GM12878 (cell line): ENCODE measurements around the gene ACVR1B. TPM values are rescaled to one million over a fixed set of nuclear protein-coding genes. Genes with fewer than 3 reads are reported as not detected.

Source experiments
- ATAC-seq: fragments of 200-7000 bp; cut with Tn5 transposase; 3 replicates; pipeline ENCODE4 v1.9.1; 2020; ENCODE audit warnings: mild to moderate bottlenecking, moderate library complexity
- BruUV-seq: library from RNA; stranded (reverse); fragments of 400-500 nt; replicated peaks from 2 replicates; lab custom pipeline; 2021; lab: Mats Ljungman, UMichigan
- CTCF ChIA-PET: fragments of 300-600 bp; sonication (Branson Sonifier 250); formaldehyde crosslinking; extraction: SDS; loops from one replicate; lab custom pipeline; 2021; ENCODE audit warnings: inconsistent platforms; lab: Yijun Ruan, JAX
- POLR2A ChIA-PET: fragments of 350-600 bp; formaldehyde crosslinking; extraction: SDS; loops from one replicate; lab custom pipeline; 2021; ENCODE audit warnings: inconsistent platforms; lab: Charles Lee
- RAD21 ChIA-PET: fragments of 300-600 bp; sonication (Branson Sonifier 250); formaldehyde crosslinking; loops from one replicate; lab custom pipeline; 2023; ENCODE audit warnings: antibody characterized with exemption; ENCODE audit not compliant: unreplicated experiment; lab: Charles Lee
- SMC1A ChIA-PET: fragments of 300-600 bp; sonication (Branson Sonifier 250); formaldehyde crosslinking; loops from one replicate; lab custom pipeline; 2023; ENCODE audit not compliant: unreplicated experiment, uncharacterized antibody; lab: Charles Lee
- DNase-seq: peaks from one replicate; pipeline ENCODE4 v3.0.0-alpha.2; 2011; ENCODE audit warnings: low read depth, low spot score
- FAIRE-seq: peaks from 3 replicates; lab custom pipeline; 2011; peaks lifted over from hg19 to GRCh38; lab: Jason Lieb, UNC
- H2AFZ ChIP-seq: 2 replicates; pipeline ENCODE4 v1.6.0; 2011; ENCODE audit warnings: low read depth, low read length, control low read depth; ENCODE audit not compliant: control insufficient read depth
- H3K27ac ChIP-seq: 2 replicates; pipeline ENCODE4 v1.5.1; 2011; ENCODE audit warnings: control low read depth; ENCODE audit not compliant: control insufficient read depth, insufficient read depth
- H3K27me3 ChIP-seq, 2 experiments: replicated peaks in 1 of 2; 2 replicates each; pipeline versions ENCODE4 v1.6.0 to v1.6.1; 2011; ENCODE audit warnings: low read length in 1 of 2; ENCODE audit not compliant: control insufficient read depth in 2 of 2, insufficient read depth in 2 of 2
- H3K36me3 ChIP-seq, 2 experiments: 2 replicates each; pipeline ENCODE4 v1.5.1; 2011; ENCODE audit warnings: low read length in 1 of 2; ENCODE audit not compliant: control insufficient read depth in 2 of 2, insufficient read depth in 2 of 2
- H3K4me1 ChIP-seq: 2 replicates; pipeline ENCODE4 v1.6.1; 2011; ENCODE audit warnings: mild to moderate bottlenecking, low read length, moderate library complexity, mixed read lengths; ENCODE audit not compliant: control insufficient read depth, insufficient read depth
- H3K4me2 ChIP-seq: 2 replicates; pipeline ENCODE4 v1.6.0; 2011; ENCODE audit warnings: control low read depth; ENCODE audit not compliant: control insufficient read depth, insufficient read depth
- H3K4me3 ChIP-seq: fragments of 200-600 bp; sonication (generic); 2 replicates; pipeline ENCODE4 v1.5.1; 2016
- H3K79me2 ChIP-seq: 2 replicates; pipeline ENCODE4 v1.6.0; 2011; ENCODE audit warnings: low read length; ENCODE audit not compliant: control insufficient read depth, insufficient read depth
- H3K9ac ChIP-seq: 2 replicates; pipeline ENCODE4 v1.8.0; 2011; ENCODE audit warnings: low read length, control low read depth, mixed read lengths; ENCODE audit not compliant: control insufficient read depth, insufficient read depth
- H3K9me3 ChIP-seq: replicated peaks from 3 replicates; pipeline ENCODE4 v1.5.1; 2011; ENCODE audit warnings: mild to moderate bottlenecking, low read length; ENCODE audit not compliant: control insufficient read depth, insufficient read depth
- H4K20me1 ChIP-seq: 2 replicates; pipeline ENCODE4 v1.6.0; 2011; ENCODE audit not compliant: control insufficient read depth, insufficient read depth
- BMI1 ChIP-seq: fragments of 450-650 bp; IDR thresholded peaks from 2 replicates; pipeline ENCODE4 v1.6.1; 2016; ENCODE audit warnings: mild to moderate bottlenecking, moderate library complexity, borderline replicate concordance
- CEBPB ChIP-seq, 2 experiments: fragments of 150-350 bp in 1 of 2; IDR thresholded peaks; 2 replicates each; pipeline ENCODE4 v1.6.1; 2012 to 2014; ENCODE audit warnings: low read depth in 2 of 2, low read length in 2 of 2, borderline replicate concordance in 1 of 2, inconsistent platforms in 1 of 2
- HDAC6 ChIP-seq: fragments of 200-600 bp; sonication (generic); IDR thresholded peaks from one replicate; pipeline ENCODE4 v1.8.0; 2017; ENCODE audit warnings: antibody characterized with exemption; ENCODE audit not compliant: unreplicated experiment
- KAT2A ChIP-seq: conservative IDR thresholded peaks from 2 replicates; pipeline ENCODE4 v1.6.1; 2011; ENCODE audit warnings: low read depth, low read length; ENCODE audit not compliant: control insufficient read depth
- MTA2 ChIP-seq: fragments of 450-650 bp; IDR thresholded peaks from 2 replicates; pipeline ENCODE4 v1.6.1; 2016; ENCODE audit warnings: low read depth, mild to moderate bottlenecking, moderate library complexity
- NFXL1 ChIP-seq: fragments of 450-650 bp; IDR thresholded peaks from 2 replicates; pipeline ENCODE4 v1.6.1; 2017; ENCODE audit warnings: antibody characterized with exemption, mild to moderate bottlenecking, borderline replicate concordance
- RAD51 ChIP-seq: fragments of 450-650 bp; IDR thresholded peaks from 2 replicates; pipeline ENCODE4 v1.6.1; 2016; ENCODE audit warnings: moderate library complexity, mild to moderate bottlenecking, inconsistent platforms
- RELA ChIP-seq: fragments of 450-650 bp; IDR thresholded peaks from 2 replicates; pipeline ENCODE4 v1.8.0; 2014; ENCODE audit warnings: borderline replicate concordance; ENCODE audit not compliant: partially characterized antibody
- SUZ12 ChIP-seq: fragments of 200-600 bp; sonication (generic); IDR thresholded peaks from one replicate; pipeline ENCODE4 v1.6.1; 2018; ENCODE audit warnings: antibody characterized with exemption, mild to moderate bottlenecking; ENCODE audit not compliant: unreplicated experiment
- WGBS: methylation state at CpG from one replicate; pipeline ENCODE4 v1.1.6; 2016; ENCODE audit warnings: low lambda C conversion rate; ENCODE audit not compliant: insufficient replicate concordance, insufficient coverage; ENCODE audit errors: missing lambda C conversion rate; 5-methylcytosine and 5-hydroxymethylcytosine counted together
- in situ Hi-C: fragments of 300-500 bp; cut with MboI; formaldehyde crosslinking; loops from 9 replicates; pipeline ENCODE4 v1.14.3; 2018; ENCODE audit warnings: mixed read lengths
- intact Hi-C: fragments of 100-400 bp; cut with micrococcal nuclease; formaldehyde crosslinking; loops from one replicate; pipeline ENCODE4 v1.14.2; 2022; ENCODE audit not compliant: unreplicated experiment
- polyA plus RNA-seq, 11 experiments: library from polyadenylated mRNA; depleted of rRNA in 4 of 11; unstranded in 6 of 11; stranded (reverse) in 5 of 11; fragments of >200 nt; fragmentation: Nextera tagmentation in 4 of 11; fragmentation: Illumina TruSeq in 1 of 11; extraction: Ambion mirVana in 4 of 11; extraction: Trizol in 1 of 11; gene quantifications; 1 replicate in 1 of 11; 2 replicates in 10 of 11; pipeline versions ENCODE4 v1.2.1 to v1.2.3, GENCODE V29; 2011 to 2016; ENCODE audit warnings: inconsistent platforms in 2 of 11, missing spikeins in 2 of 11, low read depth in 1 of 11
- total RNA-seq, 4 experiments: library from RNA; depleted of rRNA in 3 of 4; stranded (reverse); fragments of >200 nt in 3 of 4; fragmentation: Illumina TruSeq in 1 of 4; extraction: Trizol in 1 of 4; gene quantifications; 2 replicates each; pipeline versions ENCODE4 v1.2.1 to v1.2.3, GENCODE V29; 2013 to 2021
- TF ChIP-seq, protein P1 (sequence below): fragments of 450-650 bp; IDR thresholded peaks from 2 replicates; pipeline ENCODE4 v1.6.1; 2017; ENCODE audit warnings: antibody characterized with exemption, mild to moderate bottlenecking, moderate library complexity
- TF ChIP-seq, protein P2 (sequence below): IDR thresholded peaks from 2 replicates; pipeline ENCODE4 v1.6.1; 2011; ENCODE audit warnings: mild to moderate bottlenecking, low read depth, low read length, moderate library complexity; ENCODE audit not compliant: insufficient replicate concordance
- TF ChIP-seq, protein P3 (sequence below): fragments of 450-650 bp; IDR thresholded peaks from 2 replicates; pipeline ENCODE4 v1.6.1; 2018; ENCODE audit warnings: borderline replicate concordance, mild to moderate bottlenecking; ENCODE audit not compliant: partially characterized antibody

The ACVR1B gene
- total and polyA plus RNA-seq, 10 of the 15 experiments (the other 5 are each of a cell fraction or from before 2014, with no cell fraction given) = 0.02 to 0.69 (median 0.16) TPM; not detected in 2

DNA sequence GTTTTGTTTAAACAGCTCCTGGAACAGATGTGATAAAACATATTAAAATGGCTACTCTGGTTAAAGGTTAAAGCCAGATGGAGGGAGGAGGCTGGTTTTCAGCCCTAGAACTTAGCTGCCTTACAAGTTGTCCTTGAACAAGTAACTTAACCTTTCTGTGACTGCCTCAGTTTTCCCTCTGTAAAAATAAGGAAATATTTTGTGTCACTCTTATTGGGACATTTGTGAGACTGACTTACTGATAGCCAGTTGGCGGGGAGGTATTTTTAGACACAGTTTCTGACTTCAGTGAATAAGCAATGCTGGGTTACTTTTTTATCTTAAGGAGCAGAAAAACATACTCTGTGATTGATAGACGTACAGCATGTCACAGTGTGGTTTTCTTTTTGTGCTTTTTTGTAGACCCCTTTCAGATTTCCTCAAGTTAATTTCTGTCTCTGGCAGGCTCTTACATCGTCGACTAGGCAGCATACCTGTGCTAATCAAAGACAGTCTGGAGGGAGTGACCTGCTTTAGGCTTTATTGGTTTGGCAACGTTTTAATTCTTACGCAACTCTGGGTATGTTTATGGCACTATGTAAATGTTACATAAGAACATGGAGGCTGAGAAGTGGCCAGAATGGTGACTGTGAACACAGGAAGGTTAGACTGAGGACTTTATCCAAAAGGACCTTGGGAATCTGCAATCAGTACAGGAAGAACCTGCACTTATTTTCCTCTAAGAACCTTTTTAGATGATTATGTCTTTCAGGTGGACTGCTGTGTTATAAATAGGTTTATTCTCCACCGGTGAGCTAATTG, 3.3 kb downstream of the ACVR1B start (continued):
- TF ChIP-seq, protein P1, sequence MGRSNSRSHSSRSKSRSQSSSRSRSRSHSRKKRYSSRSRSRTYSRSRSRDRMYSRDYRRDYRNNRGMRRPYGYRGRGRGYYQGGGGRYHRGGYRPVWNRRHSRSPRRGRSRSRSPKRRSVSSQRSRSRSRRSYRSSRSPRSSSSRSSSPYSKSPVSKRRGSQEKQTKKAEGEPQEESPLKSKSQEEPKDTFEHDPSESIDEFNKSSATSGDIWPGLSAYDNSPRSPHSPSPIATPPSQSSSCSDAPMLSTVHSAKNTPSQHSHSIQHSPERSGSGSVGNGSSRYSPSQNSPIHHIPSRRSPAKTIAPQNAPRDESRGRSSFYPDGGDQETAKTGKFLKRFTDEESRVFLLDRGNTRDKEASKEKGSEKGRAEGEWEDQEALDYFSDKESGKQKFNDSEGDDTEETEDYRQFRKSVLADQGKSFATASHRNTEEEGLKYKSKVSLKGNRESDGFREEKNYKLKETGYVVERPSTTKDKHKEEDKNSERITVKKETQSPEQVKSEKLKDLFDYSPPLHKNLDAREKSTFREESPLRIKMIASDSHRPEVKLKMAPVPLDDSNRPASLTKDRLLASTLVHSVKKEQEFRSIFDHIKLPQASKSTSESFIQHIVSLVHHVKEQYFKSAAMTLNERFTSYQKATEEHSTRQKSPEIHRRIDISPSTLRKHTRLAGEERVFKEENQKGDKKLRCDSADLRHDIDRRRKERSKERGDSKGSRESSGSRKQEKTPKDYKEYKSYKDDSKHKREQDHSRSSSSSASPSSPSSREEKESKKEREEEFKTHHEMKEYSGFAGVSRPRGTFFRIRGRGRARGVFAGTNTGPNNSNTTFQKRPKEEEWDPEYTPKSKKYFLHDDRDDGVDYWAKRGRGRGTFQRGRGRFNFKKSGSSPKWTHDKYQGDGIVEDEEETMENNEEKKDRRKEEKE = no peak

DNA sequence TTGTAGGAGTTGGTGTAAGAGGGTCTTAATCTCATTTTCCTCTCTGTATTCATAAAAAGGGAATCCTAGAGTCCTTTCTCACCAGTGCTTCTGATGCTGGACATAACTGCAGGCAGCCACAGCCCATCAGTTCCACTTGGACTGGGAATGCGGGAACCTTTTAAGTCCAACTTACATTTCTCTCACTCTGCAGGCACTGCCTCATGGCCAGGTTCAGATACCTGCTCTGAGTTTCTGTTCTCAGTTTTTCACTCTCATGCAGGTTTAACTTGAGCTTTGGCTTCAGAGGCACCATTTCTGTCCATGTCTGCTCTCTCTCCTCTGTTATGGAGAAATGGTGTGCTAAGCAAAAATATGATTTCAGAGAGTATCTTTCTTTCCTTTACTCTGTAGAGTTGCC, 4.2 kb downstream of the ACVR1B start:
- intact Hi-C loops = no loop called here
- H3K4me3 ChIP-seq = no peak overlapping the region
- H3K4me2 ChIP-seq = no peak overlapping the region
- no peak overlapping the region for H3K9ac ChIP-seq
- no TSS peak for BruUV-seq
- TF ChIP-seq SUZ12 (no peak), KAT2A (no peak), RAD51 (no peak), HDAC6 (no peak), MTA2 (no peak), NFXL1 (no peak), CEBPB (IDR thresholded peaks at IDR 0.05; ENCODE audit: borderline replicate concordance in 1 of 2, low read depth in 2 of 2, low read length in 2 of 2) (no peak), RELA (no peak), BMI1 (no peak)
- TF ChIP-seq, protein P2, sequence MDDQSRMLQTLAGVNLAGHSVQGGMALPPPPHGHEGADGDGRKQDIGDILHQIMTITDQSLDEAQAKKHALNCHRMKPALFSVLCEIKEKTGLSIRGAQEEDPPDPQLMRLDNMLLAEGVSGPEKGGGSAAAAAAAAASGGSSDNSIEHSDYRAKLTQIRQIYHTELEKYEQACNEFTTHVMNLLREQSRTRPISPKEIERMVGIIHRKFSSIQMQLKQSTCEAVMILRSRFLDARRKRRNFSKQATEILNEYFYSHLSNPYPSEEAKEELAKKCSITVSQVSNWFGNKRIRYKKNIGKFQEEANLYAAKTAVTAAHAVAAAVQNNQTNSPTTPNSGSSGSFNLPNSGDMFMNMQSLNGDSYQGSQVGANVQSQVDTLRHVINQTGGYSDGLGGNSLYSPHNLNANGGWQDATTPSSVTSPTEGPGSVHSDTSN = no peak
- TF ChIP-seq, protein P3, sequence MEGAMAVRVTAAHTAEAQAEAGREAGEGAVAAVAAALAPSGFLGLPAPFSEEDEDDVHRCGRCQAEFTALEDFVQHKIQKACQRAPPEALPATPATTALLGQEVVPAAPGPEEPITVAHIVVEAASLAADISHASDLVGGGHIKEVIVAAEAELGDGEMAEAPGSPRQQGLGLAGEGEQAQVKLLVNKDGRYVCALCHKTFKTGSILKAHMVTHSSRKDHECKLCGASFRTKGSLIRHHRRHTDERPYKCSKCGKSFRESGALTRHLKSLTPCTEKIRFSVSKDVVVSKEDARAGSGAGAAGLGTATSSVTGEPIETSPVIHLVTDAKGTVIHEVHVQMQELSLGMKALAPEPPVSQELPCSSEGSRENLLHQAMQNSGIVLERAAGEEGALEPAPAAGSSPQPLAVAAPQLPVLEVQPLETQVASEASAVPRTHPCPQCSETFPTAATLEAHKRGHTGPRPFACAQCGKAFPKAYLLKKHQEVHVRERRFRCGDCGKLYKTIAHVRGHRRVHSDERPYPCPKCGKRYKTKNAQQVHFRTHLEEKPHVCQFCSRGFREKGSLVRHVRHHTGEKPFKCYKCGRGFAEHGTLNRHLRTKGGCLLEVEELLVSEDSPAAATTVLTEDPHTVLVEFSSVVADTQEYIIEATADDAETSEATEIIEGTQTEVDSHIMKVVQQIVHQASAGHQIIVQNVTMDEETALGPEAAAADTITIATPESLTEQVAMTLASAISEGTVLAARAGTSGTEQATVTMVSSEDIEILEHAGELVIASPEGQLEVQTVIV = no peak
- ChIA-PET SMC1A (interaction anchor here (1.1 kb wide), 1 partner anchor 69 kb away, joined by 3 read pairs; no protein-coding TSS in a partner anchor), POLR2A (no interaction called here), RAD21 (no interaction called here), CTCF (interaction anchor here (0.6 to 1.4 kb wide), 4 partner anchors 28 to 167 kb away, joined by 3 to 4 read pairs (median 3); no protein-coding TSS in a partner anchor)
- in situ Hi-C loops = no loop called here
- no peak overlapping the region for H3K27ac ChIP-seq
- no peak overlapping the region for H2AFZ ChIP-seq
- WGBS = 100% methylated on average over 1 of the region's 1 CpG
- H3K9me3 ChIP-seq = no peaks in the 10 kb centered on the region; the same call in 2 of the 3 replicates
- no peak for DNase-seq
- peaks cover 4% of the 10 kb centered on the region for H3K4me1 ChIP-seq
- H3K79me2 ChIP-seq = no peaks in the 10 kb centered on the region
- ATAC-seq = no peak
- peaks cover 0 to 9% of the 10 kb centered on the region in 2 experiments; a peak in 2 of 4 replicates for H3K27me3 ChIP-seq
- no peaks in the 10 kb centered on the region for H3K36me3 ChIP-seq
- no peak for FAIRE-seq
- no peaks in the 10 kb centered on the region for H4K20me1 ChIP-seq
